DMS153 (cell line): ENCODE data around the gene DPH1.

Source experiments
- DNase-seq: peaks from one replicate; lab custom pipeline; 2025; lab: John Stamatoyannopoulos, UW

DPH1 gene

GRCh38 chr17:2062571-2063183 lies 32.7 kb downstream of the DPH1 start:
- no peak for DNase-seq

GRCh38 chr17:2063261-2064146 lies 33.6 kb downstream of the DPH1 start:
- DNase-seq = no peak

- DNase-seq = no peak
Measured at GRCh38 chr17:2064147-2064489, 34.2 kb downstream of the DPH1 start.

GRCh38 chr17:2064520-2064971 lies 34.6 kb downstream of the DPH1 start:
- DNase-seq = no peak

GRCh38 chr17:2064980-2065785 lies 35.2 kb downstream of the DPH1 start:
- no peak for DNase-seq

- no peak for DNase-seq
Measured at GRCh38 chr17:2065949-2066400, 36.0 kb downstream of the DPH1 start.

GRCh38 chr17:2067048-2067561 lies 37.2 kb downstream of the DPH1 start:
- no peak for DNase-seq

- DNase-seq = no peak
Measured at GRCh38 chr17:2067608-2068024, 37.7 kb downstream of the DPH1 start.

GRCh38 chr17:2068031-2068518 lies 38.1 kb downstream of the DPH1 start:
- no peak for DNase-seq

- peak; percentile 43 for DNase-seq
Measured at GRCh38 chr17:2068519-2069051, 38.6 kb downstream of the DPH1 start.

- no peak for DNase-seq
Measured at GRCh38 chr17:2070241-2071023, 40.5 kb downstream of the DPH1 start.

GRCh38 chr17:2071024-2071385 lies 41.1 kb downstream of the DPH1 start:
- DNase-seq = no peak

- no peak for DNase-seq
Measured at GRCh38 chr17:2071455-2072281, 41.7 kb downstream of the DPH1 start.

- DNase-seq = no peak
Measured at GRCh38 chr17:2074919-2075318, 45.0 kb downstream of the DPH1 start.

- DNase-seq = no peak
Measured at GRCh38 chr17:2075336-2076086, 45.6 kb downstream of the DPH1 start.

- DNase-seq = no peak
Measured at GRCh38 chr17:2076087-2076984, 46.4 kb downstream of the DPH1 start.

GRCh38 chr17:2077040-2077439 lies 47.1 kb downstream of the DPH1 start:
- no peak for DNase-seq

- DNase-seq = no peak
Measured at GRCh38 chr17:2081564-2081963, 51.6 kb downstream of the DPH1 start.
